H9 (cell line): ENCODE data around the gene JARID2. TPM values are rescaled to one million over a fixed set of nuclear protein-coding genes. Genes with fewer than 3 reads are reported as not detected.
A peak's percentile ranks its signal among the peaks of the same experiment; 100 is the strongest.

Source experiments
- DNase-seq: peaks from one replicate; pipeline ENCODE4 v3.0.0-alpha.2; 2017
- H2AFZ ChIP-seq: one replicate; pipeline ENCODE4 v1.6.1; 2013; ENCODE audit warnings: mild to moderate bottlenecking, low read length, control low read depth, moderate library complexity
- H2AK5ac ChIP-seq: 2 replicates; pipeline ENCODE4 v1.6.1; 2013; ENCODE audit warnings: low read length, control low read depth, mixed read lengths; ENCODE audit not compliant: insufficient read length
- H2BK120ac ChIP-seq: one replicate; pipeline ENCODE4 v1.6.1; 2013; ENCODE audit warnings: low read depth, mild to moderate bottlenecking, low read length, control low read depth, inconsistent platforms; ENCODE audit not compliant: poor library complexity, severe bottlenecking
- H2BK12ac ChIP-seq: 2 replicates; pipeline ENCODE4 v1.6.1; 2013; ENCODE audit warnings: low read length, control low read depth, mixed read lengths, low read depth; ENCODE audit not compliant: insufficient read length
- H2BK15ac ChIP-seq: 2 replicates; pipeline ENCODE4 v1.6.1; 2013; ENCODE audit warnings: low read depth, low read length, control low read depth
- H2BK20ac ChIP-seq: one replicate; pipeline ENCODE4 v1.6.1; 2013; ENCODE audit warnings: low read depth, mild to moderate bottlenecking, low read length, control low read depth, inconsistent platforms; ENCODE audit not compliant: poor library complexity, severe bottlenecking
- H2BK5ac ChIP-seq: 2 replicates; pipeline ENCODE4 v1.6.1; 2013; ENCODE audit warnings: low read length, control low read depth, mixed read lengths; ENCODE audit not compliant: insufficient read length
- H3K14ac ChIP-seq: 2 replicates; pipeline ENCODE4 v1.6.1; 2013; ENCODE audit warnings: low read length, control low read depth; ENCODE audit not compliant: insufficient read depth
- H3K18ac ChIP-seq: 2 replicates; pipeline ENCODE4 v1.6.1; 2013; ENCODE audit warnings: low read depth, mild to moderate bottlenecking, mixed read lengths, low read length, control low read depth; ENCODE audit not compliant: insufficient read length
- H3K23ac ChIP-seq: 2 replicates; pipeline ENCODE4 v1.6.1; 2013; ENCODE audit warnings: low read length, control low read depth, mixed read lengths, low read depth; ENCODE audit not compliant: insufficient read length
- H3K23me2 ChIP-seq: 2 replicates; pipeline ENCODE4 v1.6.1; 2013; ENCODE audit warnings: low read depth, mild to moderate bottlenecking, mixed read lengths, low read length, control low read depth; ENCODE audit not compliant: insufficient read length, poor library complexity, severe bottlenecking
- H3K27ac ChIP-seq: 2 replicates; pipeline ENCODE4 v1.5.1; 2013; ENCODE audit warnings: low read length, control low read depth, mixed read lengths, low read depth; ENCODE audit not compliant: insufficient read length
- H3K27me3 ChIP-seq: 2 replicates; pipeline ENCODE4 v1.6.1; 2013; ENCODE audit warnings: low read length, control low read depth, inconsistent platforms; ENCODE audit not compliant: insufficient read depth
- H3K4ac ChIP-seq: 2 replicates; pipeline ENCODE4 v1.6.1; 2013; ENCODE audit warnings: low read depth, mild to moderate bottlenecking, control low read depth, inconsistent platforms, low read length, moderate library complexity
- H3K4me1 ChIP-seq: 2 replicates; pipeline ENCODE4 v1.6.1; 2013; ENCODE audit warnings: low read length, control low read depth, inconsistent platforms; ENCODE audit not compliant: insufficient read depth
- H3K4me2 ChIP-seq: 2 replicates; pipeline ENCODE4 v1.6.1; 2013; ENCODE audit warnings: low read length, control low read depth, mixed read lengths; ENCODE audit not compliant: insufficient read length, insufficient read depth
- H3K56ac ChIP-seq: 2 replicates; pipeline ENCODE4 v1.6.1; 2013; ENCODE audit warnings: low read depth, mild to moderate bottlenecking, mixed read lengths, low read length, control low read depth; ENCODE audit not compliant: insufficient read length
- H3K79me1 ChIP-seq: 2 replicates; pipeline ENCODE4 v1.6.1; 2013; ENCODE audit warnings: low read depth, mild to moderate bottlenecking, moderate library complexity, low read length, control low read depth, inconsistent platforms; ENCODE audit not compliant: insufficient read depth, poor library complexity, severe bottlenecking
- H3K79me2 ChIP-seq: 2 replicates; pipeline ENCODE4 v1.6.1; 2013; ENCODE audit warnings: low read length, control low read depth, inconsistent platforms; ENCODE audit not compliant: insufficient read depth
- H3K9ac ChIP-seq: 2 replicates; pipeline ENCODE4 v1.6.1; 2013; ENCODE audit warnings: low read length, control low read depth, mixed read lengths; ENCODE audit not compliant: insufficient read length; ENCODE audit errors: extremely low read depth
- H3K9me3 ChIP-seq: one replicate; pipeline ENCODE4 v1.6.1; 2013; ENCODE audit warnings: low read depth, low read length, inconsistent platforms; ENCODE audit not compliant: control insufficient read depth
- H3T11ph ChIP-seq: one replicate; pipeline ENCODE4 v1.6.1; 2013; ENCODE audit warnings: mild to moderate bottlenecking, low read length, control low read depth, inconsistent platforms
- H4K20me1 ChIP-seq: one replicate; pipeline ENCODE4 v1.6.1; 2013; ENCODE audit not compliant: control insufficient read depth, insufficient read length, insufficient read depth
- H4K5ac ChIP-seq: 2 replicates; pipeline ENCODE4 v1.6.1; 2013; ENCODE audit warnings: low read depth, mild to moderate bottlenecking, mixed read lengths, low read length, control low read depth; ENCODE audit not compliant: insufficient read length
- H4K8ac ChIP-seq: replicated peaks from 2 replicates; pipeline ENCODE4 v1.6.1; 2013; ENCODE audit warnings: low read length, control low read depth, mixed read lengths, low read depth; ENCODE audit not compliant: insufficient read length
- H4K91ac ChIP-seq: 2 replicates; pipeline ENCODE4 v1.6.1; 2013; ENCODE audit warnings: low read depth, mild to moderate bottlenecking, moderate library complexity, mixed read lengths, low read length, control low read depth; ENCODE audit not compliant: insufficient read length
- H3K27ac Mint-ChIP-seq, 3 experiments: 2 replicates in 2 of 3; 3 replicates in 1 of 3; pipeline ENCODE4 v1.8.0; 2020 to 2021; ENCODE audit warnings: mixed read lengths in 3 of 3, mild to moderate bottlenecking in 1 of 3, moderate library complexity in 1 of 3
- H3K27me3 Mint-ChIP-seq: 2 replicates; pipeline ENCODE4 v1.8.0; 2021; ENCODE audit warnings: low read depth, mild to moderate bottlenecking, moderate library complexity, mixed read lengths
- H3K36me3 Mint-ChIP-seq, 3 experiments: 2 replicates in 2 of 3; 3 replicates in 1 of 3; pipeline ENCODE4 v1.8.0; 2020 to 2021; ENCODE audit warnings: low read depth in 3 of 3, mixed read lengths in 3 of 3; ENCODE audit not compliant: insufficient read depth in 1 of 3
- H3K4me1 Mint-ChIP-seq, 2 experiments: 2 replicates each; pipeline ENCODE4 v1.8.0; 2020; ENCODE audit warnings: mixed read lengths in 2 of 2
- H3K4me3 Mint-ChIP-seq, 2 experiments: 2 replicates in 1 of 2; 3 replicates in 1 of 2; pipeline ENCODE4 v1.8.0; 2020 to 2021; ENCODE audit warnings: mild to moderate bottlenecking in 2 of 2, mixed read lengths in 2 of 2, moderate library complexity in 1 of 2
- H3K9me3 Mint-ChIP-seq, 2 experiments: 2 replicates in 1 of 2; 3 replicates in 1 of 2; pipeline ENCODE4 v1.8.0; 2020; ENCODE audit warnings: mild to moderate bottlenecking in 2 of 2, mixed read lengths in 2 of 2, moderate library complexity in 1 of 2
- WGBS: extraction: QIAGEN DNeasy Blood & Tissue Kit; methylation state at CpG from one replicate; pipeline ENCODE4 v1.1.7; 2013; ENCODE audit warnings: missing lambda C conversion rate, low lambda C conversion rate, mixed read lengths; ENCODE audit not compliant: insufficient read length; ENCODE audit errors: extremely low coverage; 5-methylcytosine and 5-hydroxymethylcytosine counted together
- total RNA-seq: library from RNA; stranded (reverse); gene quantifications from 2 replicates; pipeline ENCODE4 v1.2.1, GENCODE V29; 2021
- TF ChIP-seq, protein P1 (sequence below): fragments of 200-600 bp; sonication (generic); conservative IDR thresholded peaks from 3 replicates; pipeline ENCODE4 v1.8.0; 2021; ENCODE audit warnings: antibody characterized with exemption, mild to moderate bottlenecking

The JARID2 gene
- total RNA-seq, 1 experiment from 2014 or later: 174 TPM

DNA sequence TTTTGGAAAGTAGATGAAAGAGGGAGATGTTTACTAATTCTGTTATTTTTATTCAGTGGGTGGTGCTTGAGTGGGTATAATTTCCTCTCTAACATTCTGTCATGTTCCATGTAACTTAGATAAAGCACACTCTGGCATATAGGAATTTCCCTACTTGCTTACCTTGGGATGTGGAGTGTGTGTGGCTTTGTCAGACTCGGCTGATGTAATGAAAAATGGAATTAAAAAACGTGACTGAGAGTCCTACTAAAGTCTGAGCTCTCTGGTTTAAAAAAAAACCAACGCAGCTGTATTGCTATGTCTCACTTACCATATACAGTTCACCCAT lies 98.3 kb downstream of the JARID2 start:
- Mint-ChIP-seq H3K27ac (peak overlapping the region in 1 of 3 experiments; percentile 53; a peak in 2 of 7 replicates), H3K4me1 (peaks cover 73 to 83% of the 10 kb centered on the region in 2 experiments), H3K27me3 (no peaks in the 10 kb centered on the region), H3K36me3 (no peaks in the 10 kb centered on the region), H3K4me3 (no peak overlapping the region), H3K9me3 (no peaks in the 10 kb centered on the region)
- Histone ChIP-seq H2BK5ac (no peak overlapping the region), H2AK5ac (no peak overlapping the region), H3K56ac (no peak overlapping the region), H4K91ac (no peak overlapping the region), H3K4me2 (no peak overlapping the region), H2BK20ac (no peak overlapping the region), H3K18ac (no peak overlapping the region), H3K27me3 (no peaks in the 10 kb centered on the region), H3K79me1 (no peaks in the 10 kb centered on the region), H2BK12ac (no peak overlapping the region), H2AFZ (no peak overlapping the region), H2BK15ac (no peak overlapping the region), H3K4me1 (peaks cover 7% of the 10 kb centered on the region; the same call in 1 of the 2 replicates), H3K23ac (no peak overlapping the region), H4K5ac (no peak overlapping the region), H4K20me1 (no peaks in the 10 kb centered on the region), H3T11ph (no peak overlapping the region), H2BK120ac (no peak overlapping the region), H3K14ac (no peak overlapping the region), H3K27ac (no peak overlapping the region), H3K79me2 (peaks cover 83% of the 10 kb centered on the region), H4K8ac (no peak overlapping the region), H3K9me3 (no peaks in the 10 kb centered on the region), H3K4ac (no peak overlapping the region), H3K23me2 (no peaks in the 10 kb centered on the region), H3K9ac (no peak overlapping the region)
- TF ChIP-seq, protein P1, sequence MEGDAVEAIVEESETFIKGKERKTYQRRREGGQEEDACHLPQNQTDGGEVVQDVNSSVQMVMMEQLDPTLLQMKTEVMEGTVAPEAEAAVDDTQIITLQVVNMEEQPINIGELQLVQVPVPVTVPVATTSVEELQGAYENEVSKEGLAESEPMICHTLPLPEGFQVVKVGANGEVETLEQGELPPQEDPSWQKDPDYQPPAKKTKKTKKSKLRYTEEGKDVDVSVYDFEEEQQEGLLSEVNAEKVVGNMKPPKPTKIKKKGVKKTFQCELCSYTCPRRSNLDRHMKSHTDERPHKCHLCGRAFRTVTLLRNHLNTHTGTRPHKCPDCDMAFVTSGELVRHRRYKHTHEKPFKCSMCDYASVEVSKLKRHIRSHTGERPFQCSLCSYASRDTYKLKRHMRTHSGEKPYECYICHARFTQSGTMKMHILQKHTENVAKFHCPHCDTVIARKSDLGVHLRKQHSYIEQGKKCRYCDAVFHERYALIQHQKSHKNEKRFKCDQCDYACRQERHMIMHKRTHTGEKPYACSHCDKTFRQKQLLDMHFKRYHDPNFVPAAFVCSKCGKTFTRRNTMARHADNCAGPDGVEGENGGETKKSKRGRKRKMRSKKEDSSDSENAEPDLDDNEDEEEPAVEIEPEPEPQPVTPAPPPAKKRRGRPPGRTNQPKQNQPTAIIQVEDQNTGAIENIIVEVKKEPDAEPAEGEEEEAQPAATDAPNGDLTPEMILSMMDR: no peak
- WGBS: no CpG with 5 or more reads among the region's 3 CpGs
- no peak for DNase-seq
